Panc1 (cell line): Measurements from ENCODE around the gene CD34. TPM values are rescaled to one million over a fixed set of nuclear protein-coding genes. Genes with fewer than 3 reads are reported as not detected.

Source experiments
- ATAC-seq: fragments of 200-7000 bp; cut with Tn5 transposase; 2 replicates; pipeline ENCODE4 v1.9.1; 2020; ENCODE audit warnings: mild to moderate bottlenecking, moderate library complexity
- BruUV-seq: library from RNA; stranded (reverse); fragments of 400-500 nt; replicated peaks from 2 replicates; lab custom pipeline; 2021; lab: Mats Ljungman, UMichigan
- CTCF ChIA-PET: fragments of 300-600 bp; sonication (Branson Sonifier 250); formaldehyde crosslinking; loops from one replicate; lab custom pipeline; 2022; ENCODE audit warnings: antibody characterized with exemption; lab: Charles Lee
- POLR2A ChIA-PET: fragments of 300-600 bp; sonication (Branson Sonifier 250); formaldehyde crosslinking; loops from one replicate; lab custom pipeline; 2022; ENCODE audit warnings: antibody characterized with exemption; lab: Charles Lee
- DNase-seq: peaks from one replicate; pipeline ENCODE4 v3.0.0-alpha.2; 2010; ENCODE audit warnings: low read depth, low spot score
- H3K27ac ChIP-seq: 2 replicates; pipeline ENCODE4 v1.5.1; 2011; ENCODE audit warnings: mild to moderate bottlenecking, low read length, inconsistent platforms
- H3K27me3 ChIP-seq: fragments of 200-500 bp; sonication (Bioruptor generic); 2 replicates; pipeline ENCODE4 v1.6.0; 2014; ENCODE audit warnings: low read length, inconsistent platforms; ENCODE audit not compliant: control insufficient read depth, insufficient read depth
- H3K36me3 ChIP-seq: fragments of 200-500 bp; sonication (Bioruptor generic); 2 replicates; pipeline ENCODE4 v1.5.1; 2014; ENCODE audit warnings: inconsistent platforms, mild to moderate bottlenecking, low read length, moderate library complexity; ENCODE audit not compliant: control insufficient read depth, insufficient read depth
- H3K4me1 ChIP-seq: 2 replicates; pipeline ENCODE4 v1.5.1; 2011; ENCODE audit warnings: inconsistent platforms, mild to moderate bottlenecking, low read length, moderate library complexity; ENCODE audit not compliant: control insufficient read depth, insufficient read depth
- H3K4me3 ChIP-seq, 2 experiments: 2 replicates each; pipeline ENCODE4 v1.5.1; 2011 to 2012; ENCODE audit warnings: low read depth in 2 of 2, low read length in 2 of 2, mild to moderate bottlenecking in 2 of 2, inconsistent platforms in 1 of 2, moderate library complexity in 1 of 2
- H3K9me3 ChIP-seq: fragments of 200-500 bp; sonication (Bioruptor generic); 2 replicates; pipeline ENCODE4 v1.5.1; 2014; ENCODE audit warnings: low read depth, mild to moderate bottlenecking, inconsistent platforms, low read length, moderate library complexity; ENCODE audit not compliant: control insufficient read depth, insufficient read depth
- CTCF ChIP-seq: fragments of 450-650 bp; IDR thresholded peaks from 2 replicates; pipeline ENCODE4 v1.5.1; 2017; ENCODE audit warnings: mild to moderate bottlenecking
- POLR2AphosphoS5 ChIP-seq: IDR thresholded peaks from 2 replicates; pipeline ENCODE4 v1.6.1; 2012; ENCODE audit warnings: mild to moderate bottlenecking, low read depth, low read length, moderate library complexity
- SIN3A ChIP-seq: IDR thresholded peaks from 2 replicates; pipeline ENCODE4 v1.6.1; 2012; ENCODE audit warnings: low read depth, mild to moderate bottlenecking, low read length, moderate library complexity, borderline replicate concordance; ENCODE audit not compliant: insufficient read depth
- TCF7L2 ChIP-seq: IDR thresholded peaks from 2 replicates; pipeline ENCODE4 v1.6.1; 2011; ENCODE audit warnings: mild to moderate bottlenecking, low read depth, low read length, inconsistent platforms
- in situ Hi-C: cut with HindIII; loops from 2 replicates; pipeline ENCODE4 v1.10.0; 2016; ENCODE audit warnings: low sequenced_read_pairs, low pct_unique_long_range_greater_than_20kb
- intact Hi-C: fragments of 100-400 bp; cut with micrococcal nuclease; formaldehyde crosslinking; loops from one replicate; pipeline ENCODE4 v1.10.0; 2022; ENCODE audit not compliant: unreplicated experiment
- total RNA-seq: library from RNA; stranded (reverse); gene quantifications from one replicate; pipeline ENCODE4 v1.2.1, GENCODE V29; 2021; ENCODE audit not compliant: unreplicated experiment
- TF ChIP-seq, protein P1 (sequence below), 2 experiments: IDR thresholded peaks; 2 replicates each; pipeline ENCODE4 v1.6.1; 2011 to 2012; ENCODE audit warnings: low read depth in 2 of 2, control low read depth in 1 of 2, low read length in 1 of 2, mild to moderate bottlenecking in 1 of 2, moderate library complexity in 1 of 2; ENCODE audit not compliant: insufficient read depth in 1 of 2

Gene CD34
- total RNA-seq, 1 experiment from 2014 or later = 0.15 TPM

- peak overlapping the region; percentile 9 to 16; a peak in 3 of 4 replicates for H3K4me3 ChIP-seq
- H3K36me3 ChIP-seq = no peaks in the 10 kb centered on the region
- intact Hi-C loops (no loop called here), in situ Hi-C loops (no loop called here)
- TF ChIP-seq SIN3A (no peak), POLR2AphosphoS5 (no peak)
- TF ChIP-seq, protein P1, sequence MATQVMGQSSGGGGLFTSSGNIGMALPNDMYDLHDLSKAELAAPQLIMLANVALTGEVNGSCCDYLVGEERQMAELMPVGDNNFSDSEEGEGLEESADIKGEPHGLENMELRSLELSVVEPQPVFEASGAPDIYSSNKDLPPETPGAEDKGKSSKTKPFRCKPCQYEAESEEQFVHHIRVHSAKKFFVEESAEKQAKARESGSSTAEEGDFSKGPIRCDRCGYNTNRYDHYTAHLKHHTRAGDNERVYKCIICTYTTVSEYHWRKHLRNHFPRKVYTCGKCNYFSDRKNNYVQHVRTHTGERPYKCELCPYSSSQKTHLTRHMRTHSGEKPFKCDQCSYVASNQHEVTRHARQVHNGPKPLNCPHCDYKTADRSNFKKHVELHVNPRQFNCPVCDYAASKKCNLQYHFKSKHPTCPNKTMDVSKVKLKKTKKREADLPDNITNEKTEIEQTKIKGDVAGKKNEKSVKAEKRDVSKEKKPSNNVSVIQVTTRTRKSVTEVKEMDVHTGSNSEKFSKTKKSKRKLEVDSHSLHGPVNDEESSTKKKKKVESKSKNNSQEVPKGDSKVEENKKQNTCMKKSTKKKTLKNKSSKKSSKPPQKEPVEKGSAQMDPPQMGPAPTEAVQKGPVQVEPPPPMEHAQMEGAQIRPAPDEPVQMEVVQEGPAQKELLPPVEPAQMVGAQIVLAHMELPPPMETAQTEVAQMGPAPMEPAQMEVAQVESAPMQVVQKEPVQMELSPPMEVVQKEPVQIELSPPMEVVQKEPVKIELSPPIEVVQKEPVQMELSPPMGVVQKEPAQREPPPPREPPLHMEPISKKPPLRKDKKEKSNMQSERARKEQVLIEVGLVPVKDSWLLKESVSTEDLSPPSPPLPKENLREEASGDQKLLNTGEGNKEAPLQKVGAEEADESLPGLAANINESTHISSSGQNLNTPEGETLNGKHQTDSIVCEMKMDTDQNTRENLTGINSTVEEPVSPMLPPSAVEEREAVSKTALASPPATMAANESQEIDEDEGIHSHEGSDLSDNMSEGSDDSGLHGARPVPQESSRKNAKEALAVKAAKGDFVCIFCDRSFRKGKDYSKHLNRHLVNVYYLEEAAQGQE (IDR thresholded peaks at IDR 0.05; ENCODE audit: insufficient read depth in 1 of 2, low read depth in 2 of 2, low read length in 1 of 2) = no peak
- no TSS peak for BruUV-seq
- H3K4me1 ChIP-seq = no peaks in the 10 kb centered on the region
- POLR2A ChIA-PET = no interaction called here
- no peak overlapping the region for H3K27ac ChIP-seq
- H3K9me3 ChIP-seq = no peaks in the 10 kb centered on the region
- ATAC-seq (no peak), DNase-seq (no peak)
- peaks cover 2% of the 10 kb centered on the region; the same call in 1 of the 2 replicates for H3K27me3 ChIP-seq
- CTCF ChIA-PET = interaction anchor here (1.1 kb wide), 1 partner anchor 73 kb away, joined by 5 read pairs; no protein-coding TSS in a partner anchor
Measured at GRCh38 chr1:207958376-207959139, 47.6 kb upstream of the CD34 start.

- intact Hi-C loops (no loop called here), in situ Hi-C loops (no loop called here)
- BruUV-seq = no TSS peak
- DNase-seq = no peak
- Histone ChIP-seq H3K4me3 (no peak overlapping the region), H3K4me1 (no peaks in the 10 kb centered on the region), H3K27me3 (peaks cover 2% of the 10 kb centered on the region; the same call in 1 of the 2 replicates), H3K9me3 (no peaks in the 10 kb centered on the region), H3K36me3 (no peaks in the 10 kb centered on the region), H3K27ac (no peak overlapping the region)
- TF ChIP-seq POLR2AphosphoS5 (no peak), TCF7L2 (no peak), SIN3A (no peak), CTCF (no peak)
- TF ChIP-seq, protein P1 (IDR thresholded peaks at IDR 0.05; ENCODE audit: insufficient read depth in 1 of 2, low read depth in 2 of 2, low read length in 1 of 2) = no peak
- POLR2A ChIA-PET = interaction anchor here (0.7 kb wide), 1 partner anchor 245 kb away, joined by 3 read pairs; no protein-coding TSS in a partner anchor
- CTCF ChIA-PET = interaction anchor here (1.1 kb wide), 1 partner anchor 72 kb away, joined by 5 read pairs; no protein-coding TSS in a partner anchor
- ATAC-seq = no peak
Measured at GRCh38 chr1:207956986-207957385, 46.1 kb upstream of the CD34 start.
